HK-2 (cell line): ENCODE measurements around the gene KEL.
"Not testable (repeated sequence)": the region's sequence is repeated elsewhere in the genome, so short reads cannot be mapped to it uniquely, and the experiment has no call there.

Source experiments
- DNase-seq: peaks from one replicate; pipeline ENCODE4 v3.0.0-alpha.2; 2018; ENCODE audit not compliant: unreplicated experiment

The KEL gene

GRCh38 chr7:142961973-142962926 is at the start of gene KEL:
Gene KEL, minus strand, starts transcription at chr7:142962363. Its CDS starts 157 bp downstream, at chr7:142962206.
- DNase-seq, result no peak

GRCh38 chr7:143008007-143008901 is 46.1 kb upstream of the KEL start:
- DNase-seq, result peak; percentile 80

- no peak for DNase-seq
Observed at GRCh38 chr7:143005632-143006260, 43.6 kb upstream of the KEL start.

- DNase-seq, result peak; percentile 6
Observed at GRCh38 chr7:143003393-143004051, 41.4 kb upstream of the KEL start.

- DNase-seq, result no peak
Observed at GRCh38 chr7:143002898-143003297, 40.7 kb upstream of the KEL start.

- DNase-seq, result no peak
Observed at GRCh38 chr7:143002106-143002505, 39.9 kb upstream of the KEL start.

GRCh38 chr7:143000648-143001047 is 38.5 kb upstream of the KEL start:
- no peak for DNase-seq

- no peak for DNase-seq
Observed at GRCh38 chr7:142999793-143000192, 37.6 kb upstream of the KEL start.

- DNase-seq, result no peak
Observed at GRCh38 chr7:142998966-142999365, 36.8 kb upstream of the KEL start.

GRCh38 chr7:142997456-142997989 is 35.4 kb upstream of the KEL start:
- DNase-seq, result no peak

GRCh38 chr7:142992427-142992826 is 30.3 kb upstream of the KEL start:
- no peak for DNase-seq

- no peak for DNase-seq
Observed at GRCh38 chr7:142984297-142984696, 22.1 kb upstream of the KEL start.

GRCh38 chr7:142983825-142984224 is 21.7 kb upstream of the KEL start:
- DNase-seq, result no peak

GRCh38 chr7:142978402-142978801 is 16.2 kb upstream of the KEL start:
- not testable (repeated sequence) for DNase-seq

GRCh38 chr7:142974626-142975025 is 12.5 kb upstream of the KEL start:
- DNase-seq, result no peak

- DNase-seq, result no peak
Observed at GRCh38 chr7:142969183-142969582, 7.0 kb upstream of the KEL start.

- DNase-seq, result no peak
Observed at GRCh38 chr7:142968229-142968628, 6.1 kb upstream of the KEL start.

GRCh38 chr7:142964502-142965246 is 2.5 kb upstream of the KEL start:
- DNase-seq, result no peak

GRCh38 chr7:142963993-142964392 is 1.8 kb upstream of the KEL start:
- DNase-seq, result no peak

GRCh38 chr7:142962991-142963390 is 828 bp upstream of the KEL start:
- no peak for DNase-seq

- no peak for DNase-seq
Observed at GRCh38 chr7:142961595-142961972, 579 bp downstream of the KEL start.
